ENCODE measurements around the gene GCC2.

GRCh38 chr2:108447947-108448677 is 894 bp upstream of the GCC2 start:
- no peak for TF ChIP-seq POLR2AphosphoS5 (IDR thresholded peaks at IDR 0.05; ENCODE audit: low read depth, low read length)
- TF ChIP-seq FOXM1 (IDR thresholded peaks at IDR 0.05; ENCODE audit: low read depth) = no peak
- TF ChIP-seq, protein P1, sequence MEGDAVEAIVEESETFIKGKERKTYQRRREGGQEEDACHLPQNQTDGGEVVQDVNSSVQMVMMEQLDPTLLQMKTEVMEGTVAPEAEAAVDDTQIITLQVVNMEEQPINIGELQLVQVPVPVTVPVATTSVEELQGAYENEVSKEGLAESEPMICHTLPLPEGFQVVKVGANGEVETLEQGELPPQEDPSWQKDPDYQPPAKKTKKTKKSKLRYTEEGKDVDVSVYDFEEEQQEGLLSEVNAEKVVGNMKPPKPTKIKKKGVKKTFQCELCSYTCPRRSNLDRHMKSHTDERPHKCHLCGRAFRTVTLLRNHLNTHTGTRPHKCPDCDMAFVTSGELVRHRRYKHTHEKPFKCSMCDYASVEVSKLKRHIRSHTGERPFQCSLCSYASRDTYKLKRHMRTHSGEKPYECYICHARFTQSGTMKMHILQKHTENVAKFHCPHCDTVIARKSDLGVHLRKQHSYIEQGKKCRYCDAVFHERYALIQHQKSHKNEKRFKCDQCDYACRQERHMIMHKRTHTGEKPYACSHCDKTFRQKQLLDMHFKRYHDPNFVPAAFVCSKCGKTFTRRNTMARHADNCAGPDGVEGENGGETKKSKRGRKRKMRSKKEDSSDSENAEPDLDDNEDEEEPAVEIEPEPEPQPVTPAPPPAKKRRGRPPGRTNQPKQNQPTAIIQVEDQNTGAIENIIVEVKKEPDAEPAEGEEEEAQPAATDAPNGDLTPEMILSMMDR (IDR thresholded peaks at IDR 0.05) = no peak
- no peak for TF ChIP-seq EP300 (IDR thresholded peaks at IDR 0.05; ENCODE audit: borderline replicate concordance in 1 of 2, low read depth in 1 of 2, low read length in 1 of 2)
- TF ChIP-seq USF2 (IDR thresholded peaks at IDR 0.05; ENCODE audit: borderline replicate concordance, low read depth, low read length) = no peak

All from SK-N-SH (cell line).